Esophagus squamous epithelium (tissue), 5 donors: ENCODE data around the gene NKX3-2. TPM values are rescaled to one million over a fixed set of nuclear protein-coding genes. Genes with fewer than 3 reads are reported as not detected.

Source experiments
- DNase-seq: peaks from one replicate; lab custom pipeline; 2025; lab: John Stamatoyannopoulos, UW
- H3K27ac ChIP-seq, 4 donors: fragments of 200-600 bp; sonication (generic); one replicate each; pipeline ENCODE4 v1.5.1; 2016 to 2019; ENCODE audit warnings: mild to moderate bottlenecking in 1 of 4
- H3K27me3 ChIP-seq, 4 donors: fragments of 200-600 bp; sonication (generic); 1 replicate in 3 of 4; 2 replicates in 1 of 4; pipeline versions ENCODE4 v1.5.1 to v1.6.0; 2017 to 2021; ENCODE audit warnings: antibody characterized with exemption in 1 of 4
- H3K36me3 ChIP-seq, 3 donors: fragments of 200-600 bp; sonication (generic); one replicate each; pipeline ENCODE4 v1.5.1; 2016 to 2019
- H3K4me1 ChIP-seq, 3 donors: fragments of 200-600 bp; sonication (generic); one replicate each; pipeline ENCODE4 v1.5.1; 2017 to 2019
- H3K4me3 ChIP-seq, 4 donors: fragments of 200-600 bp; sonication (generic); 1 replicate in 3 of 4; 2 replicates in 1 of 4; pipeline ENCODE4 v1.5.1; 2016 to 2019; ENCODE audit warnings: mild to moderate bottlenecking in 2 of 4, moderate library complexity in 1 of 4
- H3K9me3 ChIP-seq, 3 donors: fragments of 200-600 bp; sonication (generic); one replicate each; pipeline ENCODE4 v1.5.1; 2016 to 2019
- POLR2A ChIP-seq, 4 donors: fragments of 450-650 bp; IDR thresholded peaks; one replicate each; pipeline ENCODE4 v1.6.1; 2017; ENCODE audit warnings: antibody characterized with exemption in 4 of 4, mild to moderate bottlenecking in 4 of 4, moderate library complexity in 3 of 4
- WGBS, 2 donors: methylation state at CpG; one replicate each; pipeline ENCODE4 v1.1.5; 2018; 5-methylcytosine and 5-hydroxymethylcytosine counted together
- intact Hi-C: fragments of 100-400 bp; cut with DNase I; formaldehyde crosslinking; loops from one replicate; pipeline ENCODE4 v1.15.0; 2022
- total RNA-seq, 4 donors: library from RNA; depleted of rRNA; stranded (reverse); fragments of >200 nt; gene quantifications; one replicate each; pipeline ENCODE4 v1.1.0, GENCODE V29; 2016
- TF ChIP-seq, protein P1 (sequence below), 6 experiments: fragments of 450-650 bp in 4 of 6; fragments of 200-600 bp in 2 of 6; sonication (generic) in 2 of 6; IDR thresholded peaks; one replicate each; pipeline ENCODE4 v1.5.1; 2016 to 2019; ENCODE audit warnings: antibody characterized with exemption in 6 of 6, mild to moderate bottlenecking in 4 of 6, moderate library complexity in 4 of 6
- donor health status: DM: yes; HTN: yes; CAD: no.

NKX3-2 gene
- total RNA-seq, 4 donors from 2014 or later: 0.19 to 0.62 TPM; not detected in 2

DNA sequence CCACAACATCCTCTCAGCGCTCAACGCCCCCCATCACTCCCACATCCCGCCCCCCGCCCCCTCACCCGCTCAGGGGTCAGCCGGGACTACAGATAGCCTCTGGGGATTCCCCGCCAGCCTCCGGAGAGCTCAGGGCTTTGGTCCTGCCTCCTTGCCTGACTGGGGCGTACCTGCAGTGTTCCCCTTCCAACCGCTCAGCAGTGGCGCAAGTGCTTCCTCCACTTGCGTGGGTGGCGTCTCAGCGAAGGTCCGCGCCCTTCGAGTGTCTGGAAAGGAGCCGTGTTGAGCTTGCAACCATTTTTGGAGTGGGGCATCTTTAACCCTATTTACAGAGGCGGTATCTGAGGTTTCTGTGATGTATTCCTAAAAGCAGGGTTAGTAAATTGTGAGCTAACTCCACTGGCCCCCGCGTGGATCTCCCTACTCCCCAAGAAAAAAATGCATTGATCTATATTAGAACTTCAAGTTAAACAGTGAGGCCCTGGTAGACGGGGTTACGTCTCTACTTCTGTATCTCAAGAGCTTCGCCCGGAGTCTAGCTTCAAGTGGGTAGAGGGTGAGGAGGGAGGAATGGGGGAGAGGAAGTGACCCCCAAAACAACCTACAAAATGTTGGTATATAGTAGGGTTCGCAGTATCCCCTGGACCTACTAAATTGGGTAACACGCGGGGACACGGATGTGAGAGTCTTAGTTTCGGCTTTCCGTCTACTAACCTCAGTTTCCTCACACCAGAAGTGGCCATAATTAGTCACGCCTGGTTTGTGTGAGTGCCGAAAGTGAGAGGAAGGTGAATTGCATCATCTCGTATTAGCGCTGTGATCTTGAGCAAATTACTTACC, 16.1 kb downstream of the NKX3-2 start:
- H3K36me3 ChIP-seq: peaks cover 0 to 5% (median 0%) of the 10 kb centered on the region in 3 donors
- H3K9me3 ChIP-seq: peaks cover 0 to 20% (median 13%) of the 10 kb centered on the region in 3 donors
- intact Hi-C loops: no loop called here
- TF ChIP-seq, protein P1, sequence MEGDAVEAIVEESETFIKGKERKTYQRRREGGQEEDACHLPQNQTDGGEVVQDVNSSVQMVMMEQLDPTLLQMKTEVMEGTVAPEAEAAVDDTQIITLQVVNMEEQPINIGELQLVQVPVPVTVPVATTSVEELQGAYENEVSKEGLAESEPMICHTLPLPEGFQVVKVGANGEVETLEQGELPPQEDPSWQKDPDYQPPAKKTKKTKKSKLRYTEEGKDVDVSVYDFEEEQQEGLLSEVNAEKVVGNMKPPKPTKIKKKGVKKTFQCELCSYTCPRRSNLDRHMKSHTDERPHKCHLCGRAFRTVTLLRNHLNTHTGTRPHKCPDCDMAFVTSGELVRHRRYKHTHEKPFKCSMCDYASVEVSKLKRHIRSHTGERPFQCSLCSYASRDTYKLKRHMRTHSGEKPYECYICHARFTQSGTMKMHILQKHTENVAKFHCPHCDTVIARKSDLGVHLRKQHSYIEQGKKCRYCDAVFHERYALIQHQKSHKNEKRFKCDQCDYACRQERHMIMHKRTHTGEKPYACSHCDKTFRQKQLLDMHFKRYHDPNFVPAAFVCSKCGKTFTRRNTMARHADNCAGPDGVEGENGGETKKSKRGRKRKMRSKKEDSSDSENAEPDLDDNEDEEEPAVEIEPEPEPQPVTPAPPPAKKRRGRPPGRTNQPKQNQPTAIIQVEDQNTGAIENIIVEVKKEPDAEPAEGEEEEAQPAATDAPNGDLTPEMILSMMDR (IDR thresholded peaks at IDR 0.05): no peak
- TF ChIP-seq POLR2A (IDR thresholded peaks at IDR 0.05): no peak
- no peak for DNase-seq
- WGBS, 2 donors: 7 to 9% methylated on average over 16 to 21 of the region's 35 CpGs
- peaks cover 29 to 100% (median 66%) of the 10 kb centered on the region in 4 donors for H3K27me3 ChIP-seq
- peaks cover 0 to 32% (median 0%) of the 10 kb centered on the region in 3 donors for H3K4me1 ChIP-seq
- H3K4me3 ChIP-seq: peak overlapping the region in 1 of 4 donors; percentile 1
- no peak overlapping the region for H3K27ac ChIP-seq

DNA sequence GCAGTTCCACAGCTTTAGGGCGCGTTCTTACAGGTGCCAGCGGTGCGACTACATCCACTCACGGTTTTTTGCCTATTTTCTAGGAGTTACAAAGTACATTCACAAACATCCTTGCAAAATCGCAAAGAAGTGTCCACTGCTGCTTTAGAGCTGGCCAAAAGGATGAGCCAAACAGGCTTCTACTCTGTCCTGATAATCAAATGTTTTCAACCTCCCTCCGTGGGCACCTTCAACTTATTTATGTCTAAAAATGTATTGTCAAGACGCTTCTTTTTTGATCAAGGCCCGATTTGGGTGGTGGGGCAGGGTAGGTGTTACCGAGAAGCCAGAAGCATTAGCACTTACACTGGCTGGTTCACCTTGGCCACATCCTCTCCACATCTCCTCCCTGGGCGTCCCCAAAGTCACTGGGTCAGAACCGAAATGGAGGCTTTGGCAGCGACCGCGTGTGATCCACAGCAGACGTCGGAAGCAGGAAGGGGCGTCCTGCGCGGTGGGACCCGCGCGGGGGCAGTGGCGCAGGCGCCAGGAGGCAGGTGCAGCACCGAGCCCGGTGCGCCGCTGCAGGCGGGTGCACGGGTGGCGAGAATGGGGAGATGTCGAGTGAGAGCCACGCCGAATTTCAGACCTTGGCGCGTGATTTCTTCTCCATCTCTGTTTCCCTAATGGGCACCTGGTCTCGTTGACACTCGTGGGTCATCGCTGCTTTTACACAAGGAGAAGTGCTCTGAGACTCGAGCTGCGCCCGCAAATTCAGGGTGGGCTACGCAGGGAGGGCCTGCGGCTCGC, 16.9 kb downstream of the NKX3-2 start:
- intact Hi-C loops: no loop called here
- no peak for DNase-seq
- Histone ChIP-seq H3K36me3 (peaks cover 0 to 5% (median 0%) of the 10 kb centered on the region in 3 donors), H3K4me3 (peak overlapping the region in 1 of 4 donors; percentile 1), H3K9me3 (peaks cover 0 to 20% (median 13%) of the 10 kb centered on the region in 3 donors), H3K4me1 (peaks cover 0 to 40% (median 5%) of the 10 kb centered on the region in 3 donors), H3K27ac (no peak overlapping the region), H3K27me3 (peaks cover 35 to 100% (median 72%) of the 10 kb centered on the region in 4 donors)
- 8% methylated on average over 27 to 35 of the region's 46 CpGs for WGBS, 2 donors
- TF ChIP-seq POLR2A (IDR thresholded peaks at IDR 0.05): no peak
- TF ChIP-seq, protein P1 (IDR thresholded peaks at IDR 0.05): no peak

- Histone ChIP-seq H3K27ac (no peak overlapping the region), H3K9me3 (peaks cover 0 to 20% (median 13%) of the 10 kb centered on the region in 3 donors), H3K4me3 (no peak overlapping the region), H3K4me1 (peaks cover 0 to 43% (median 5%) of the 10 kb centered on the region in 3 donors), H3K36me3 (peaks cover 0 to 5% (median 0%) of the 10 kb centered on the region in 3 donors), H3K27me3 (peaks cover 37 to 100% (median 71%) of the 10 kb centered on the region in 4 donors)
- WGBS, 2 donors: 58 to 71% methylated on average over 3 of the region's 3 CpGs
- no peak for DNase-seq
- no peak for TF ChIP-seq POLR2A (IDR thresholded peaks at IDR 0.05)
- TF ChIP-seq, protein P1 (IDR thresholded peaks at IDR 0.05): no peak
- intact Hi-C loops: no loop called here
These were observed 17.6 kb downstream of the NKX3-2 start for GRCh38 chr4:13526658-13527057.

GRCh38 chr4:13525606-13526281, 18.6 kb downstream of the NKX3-2 start:
- TF ChIP-seq, protein P1 (IDR thresholded peaks at IDR 0.05): no peak
- no peak for TF ChIP-seq POLR2A (IDR thresholded peaks at IDR 0.05)
- Histone ChIP-seq H3K36me3 (peaks cover 0 to 5% (median 0%) of the 10 kb centered on the region in 3 donors), H3K9me3 (peaks cover 0 to 20% (median 13%) of the 10 kb centered on the region in 3 donors), H3K27me3 (peaks cover 37 to 100% (median 68%) of the 10 kb centered on the region in 4 donors), H3K4me3 (no peak overlapping the region), H3K27ac (no peak overlapping the region), H3K4me1 (peaks cover 0 to 38% (median 5%) of the 10 kb centered on the region in 3 donors)
- WGBS, 2 donors: 52 to 61% methylated on average over 4 of the region's 4 CpGs
- no peak for DNase-seq
- intact Hi-C loops: no loop called here
